ENCODE results near the gene KRTAP5-8.

Gene KRTAP5-8

GRCh38 chr11:71574418-71574817 lies 36.6 kb downstream of the KRTAP5-8 start:
- TF ChIP-seq, protein P1, sequence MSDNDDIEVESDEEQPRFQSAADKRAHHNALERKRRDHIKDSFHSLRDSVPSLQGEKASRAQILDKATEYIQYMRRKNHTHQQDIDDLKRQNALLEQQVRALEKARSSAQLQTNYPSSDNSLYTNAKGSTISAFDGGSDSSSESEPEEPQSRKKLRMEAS (IDR thresholded peaks at IDR 0.05), result no peak

DNA sequence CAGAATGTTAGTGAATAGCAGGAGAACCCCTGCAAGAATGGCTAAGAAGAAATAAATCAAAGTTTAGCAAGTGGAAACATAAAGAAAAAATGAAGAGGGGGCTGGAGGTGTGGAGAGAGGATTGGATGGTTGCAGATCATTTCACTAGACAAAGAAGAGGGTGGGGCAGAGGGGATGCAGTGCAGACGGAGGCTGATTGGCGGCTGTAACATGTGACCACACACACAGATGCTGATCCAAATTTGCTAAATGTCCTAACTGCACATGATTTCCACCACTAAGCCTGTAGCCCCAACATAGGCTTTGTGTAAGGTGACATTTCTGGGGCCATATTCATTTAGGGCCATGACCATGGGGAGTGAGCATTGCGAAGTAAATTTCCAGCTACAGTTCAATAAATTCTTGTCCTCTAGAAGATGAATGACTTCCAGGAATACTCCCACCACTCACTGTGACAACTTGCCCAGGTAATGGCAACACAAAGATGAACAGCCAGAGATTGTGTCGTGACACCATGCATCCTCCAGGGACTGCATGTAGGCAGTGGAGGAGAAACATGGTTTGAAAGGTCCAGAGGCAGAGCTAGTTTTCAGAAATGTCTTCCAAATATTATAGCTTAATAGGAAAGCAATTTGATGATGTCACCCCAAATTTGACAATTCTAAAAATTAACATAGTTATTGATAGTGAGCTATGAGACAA lies 38.0 kb downstream of the KRTAP5-8 start:
- TF ChIP-seq, protein P1 (IDR thresholded peaks at IDR 0.05), result no peak
- TF ChIP-seq, protein P2, sequence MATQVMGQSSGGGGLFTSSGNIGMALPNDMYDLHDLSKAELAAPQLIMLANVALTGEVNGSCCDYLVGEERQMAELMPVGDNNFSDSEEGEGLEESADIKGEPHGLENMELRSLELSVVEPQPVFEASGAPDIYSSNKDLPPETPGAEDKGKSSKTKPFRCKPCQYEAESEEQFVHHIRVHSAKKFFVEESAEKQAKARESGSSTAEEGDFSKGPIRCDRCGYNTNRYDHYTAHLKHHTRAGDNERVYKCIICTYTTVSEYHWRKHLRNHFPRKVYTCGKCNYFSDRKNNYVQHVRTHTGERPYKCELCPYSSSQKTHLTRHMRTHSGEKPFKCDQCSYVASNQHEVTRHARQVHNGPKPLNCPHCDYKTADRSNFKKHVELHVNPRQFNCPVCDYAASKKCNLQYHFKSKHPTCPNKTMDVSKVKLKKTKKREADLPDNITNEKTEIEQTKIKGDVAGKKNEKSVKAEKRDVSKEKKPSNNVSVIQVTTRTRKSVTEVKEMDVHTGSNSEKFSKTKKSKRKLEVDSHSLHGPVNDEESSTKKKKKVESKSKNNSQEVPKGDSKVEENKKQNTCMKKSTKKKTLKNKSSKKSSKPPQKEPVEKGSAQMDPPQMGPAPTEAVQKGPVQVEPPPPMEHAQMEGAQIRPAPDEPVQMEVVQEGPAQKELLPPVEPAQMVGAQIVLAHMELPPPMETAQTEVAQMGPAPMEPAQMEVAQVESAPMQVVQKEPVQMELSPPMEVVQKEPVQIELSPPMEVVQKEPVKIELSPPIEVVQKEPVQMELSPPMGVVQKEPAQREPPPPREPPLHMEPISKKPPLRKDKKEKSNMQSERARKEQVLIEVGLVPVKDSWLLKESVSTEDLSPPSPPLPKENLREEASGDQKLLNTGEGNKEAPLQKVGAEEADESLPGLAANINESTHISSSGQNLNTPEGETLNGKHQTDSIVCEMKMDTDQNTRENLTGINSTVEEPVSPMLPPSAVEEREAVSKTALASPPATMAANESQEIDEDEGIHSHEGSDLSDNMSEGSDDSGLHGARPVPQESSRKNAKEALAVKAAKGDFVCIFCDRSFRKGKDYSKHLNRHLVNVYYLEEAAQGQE (IDR thresholded peaks at IDR 0.05; ENCODE audit: low read depth), result no peak
- no peak for TF ChIP-seq EGR1 (IDR thresholded peaks at IDR 0.05)
- no peak for TF ChIP-seq RAD21 (IDR thresholded peaks at IDR 0.05; ENCODE audit: low read depth)
- TF ChIP-seq EP300 (IDR thresholded peaks at IDR 0.05; ENCODE audit: borderline replicate concordance), result no peak
- TF ChIP-seq NFIC (IDR thresholded peaks at IDR 0.05), result no peak
- TF ChIP-seq CREB1 (IDR thresholded peaks at IDR 0.05; ENCODE audit: low read depth), result no peak

DNA sequence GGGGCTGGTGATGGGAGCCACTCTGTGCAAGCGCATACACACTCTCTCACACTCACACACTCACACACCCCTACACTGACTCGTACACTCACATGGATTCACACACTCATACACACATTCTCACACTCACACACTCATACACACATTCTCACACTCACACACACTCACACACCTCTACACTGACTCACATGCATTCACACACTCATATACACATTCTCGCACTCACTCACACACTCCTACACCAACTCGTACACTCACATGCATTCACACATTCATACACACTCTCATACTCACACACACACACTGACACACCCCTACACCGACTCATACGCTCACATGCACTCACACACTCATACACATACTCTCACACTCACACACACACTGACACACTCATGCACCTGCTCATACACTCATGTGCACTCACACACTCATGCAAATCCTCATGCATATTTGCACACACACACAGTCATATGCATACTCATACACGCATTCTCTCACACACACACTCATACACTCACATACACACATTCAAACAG lies 39.7 kb downstream of the KRTAP5-8 start:
- no peak for TF ChIP-seq TCF12 (IDR thresholded peaks at IDR 0.05; ENCODE audit: low read depth)
- no peak for TF ChIP-seq FOXM1 (IDR thresholded peaks at IDR 0.05; ENCODE audit: borderline replicate concordance, low read depth)
- no peak for TF ChIP-seq ZBTB7A (IDR thresholded peaks at IDR 0.05; ENCODE audit: low read depth)
- TF ChIP-seq USF1 (IDR thresholded peaks at IDR 0.05), result no peak
- TF ChIP-seq EP300 (IDR thresholded peaks at IDR 0.05; ENCODE audit: borderline replicate concordance), result no peak
- TF ChIP-seq EGR1 (IDR thresholded peaks at IDR 0.05), result no peak
- TF ChIP-seq, protein P2 (IDR thresholded peaks at IDR 0.05; ENCODE audit: low read depth), result no peak
- TF ChIP-seq TEAD4 (IDR thresholded peaks at IDR 0.05), result no peak
- no peak for TF ChIP-seq YY1 (IDR thresholded peaks at IDR 0.05; ENCODE audit: low read depth)
- TF ChIP-seq, protein P1 (IDR thresholded peaks at IDR 0.05), result no peak
- no peak for TF ChIP-seq RAD21 (IDR thresholded peaks at IDR 0.05; ENCODE audit: low read depth)
- TF ChIP-seq TAF1 (IDR thresholded peaks at IDR 0.05; ENCODE audit: low read depth), result no peak
- TF ChIP-seq CEBPB (IDR thresholded peaks at IDR 0.05), result no peak
- no peak for TF ChIP-seq NFIC (IDR thresholded peaks at IDR 0.05)

DNA sequence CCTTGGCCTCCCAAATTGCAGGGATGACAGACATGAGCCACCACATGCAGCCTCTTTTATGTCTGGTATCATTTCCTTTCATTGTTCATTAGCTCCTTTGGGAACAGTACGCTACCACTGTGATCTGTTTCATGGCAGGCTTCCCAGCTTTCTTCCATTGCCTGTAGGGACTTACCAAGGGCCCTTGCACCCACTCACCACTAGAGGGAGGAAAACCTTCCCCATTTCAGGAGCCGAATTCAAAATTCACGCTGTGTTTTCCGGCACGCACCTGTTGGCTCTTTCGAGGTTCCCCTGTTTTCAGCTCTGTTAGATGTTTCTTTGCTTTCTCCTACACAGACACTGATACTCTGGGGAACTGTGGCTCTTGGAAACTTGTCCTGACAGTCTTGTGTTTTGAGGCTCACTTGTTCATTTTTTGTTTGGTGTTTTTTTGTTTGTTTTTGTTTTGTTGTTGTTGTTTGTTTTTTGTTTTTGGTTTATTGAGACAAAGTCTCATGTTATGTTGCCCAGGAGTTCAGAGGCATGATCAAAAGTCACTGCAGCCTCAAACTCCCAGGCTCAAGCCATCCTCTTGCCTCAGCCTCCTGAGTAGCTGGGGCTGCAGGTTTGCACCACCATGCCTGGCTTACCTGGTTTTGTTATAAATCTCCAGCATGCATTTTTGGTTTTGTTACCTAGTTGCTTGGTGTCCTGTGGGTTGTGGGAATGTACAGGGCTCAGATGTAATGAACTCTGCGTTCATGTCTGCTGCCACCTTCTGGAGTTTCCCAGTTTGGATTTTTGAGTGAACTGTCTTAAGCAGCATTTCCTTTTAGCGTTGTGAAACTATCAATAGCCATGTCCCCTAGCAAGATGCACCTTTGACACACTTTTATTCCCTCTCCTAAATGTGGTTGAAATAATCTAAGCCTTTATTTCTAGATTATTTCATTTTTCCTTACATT lies 42.5 kb downstream of the KRTAP5-8 start:
- TF ChIP-seq, protein P1 (IDR thresholded peaks at IDR 0.05), result peak; percentile 86
- TF ChIP-seq RAD21 (IDR thresholded peaks at IDR 0.05; ENCODE audit: low read depth) (peak; percentile 48), CEBPB (IDR thresholded peaks at IDR 0.05) (no peak), TEAD4 (IDR thresholded peaks at IDR 0.05) (no peak), YY1 (IDR thresholded peaks at IDR 0.05; ENCODE audit: low read depth) (0 out of 2 replicates have a peak, but pooled peaks have one; percentile 25), TAF1 (IDR thresholded peaks at IDR 0.05; ENCODE audit: low read depth) (no peak)
- TF ChIP-seq, protein P2 (IDR thresholded peaks at IDR 0.05; ENCODE audit: low read depth), result no peak

Measured in Ishikawa (cell line).